ENCODE measurements around the gene ESYT3. TPM values are rescaled to one million over a fixed set of nuclear protein-coding genes. Genes with fewer than 3 reads are reported as not detected.

The ESYT3 gene
- total RNA-seq, 1 experiment from 2014 or later = 6.3 TPM

GRCh38 chr3:138399766-138400165 lies 34.6 kb upstream of the ESYT3 start:
- Histone ChIP-seq H4K91ac (ENCODE audit: insufficient read length, low read depth, low read length) (no peak overlapping the region), H2BK20ac (ENCODE audit: low read depth, low read length, poor library complexity, severe bottlenecking) (no peak overlapping the region), H4K20me1 (ENCODE audit: control insufficient read depth, insufficient read depth, insufficient read length) (no peaks in the 10 kb centered on the region), H4K8ac (replicated peaks; ENCODE audit: insufficient read length, low read depth, low read length) (no peak overlapping the region), H2BK15ac (ENCODE audit: low read depth, low read length) (no peak overlapping the region), H3K79me1 (ENCODE audit: insufficient read depth, low read depth, low read length, poor library complexity, severe bottlenecking) (no peaks in the 10 kb centered on the region), H3K14ac (ENCODE audit: insufficient read depth, low read length) (no peak overlapping the region), H3K9ac (ENCODE audit: extremely low read depth, insufficient read length, low read length) (no peak overlapping the region), H4K5ac (ENCODE audit: insufficient read length, low read depth, low read length) (no peak overlapping the region), H3K4ac (ENCODE audit: low read depth, low read length) (no peak overlapping the region), H3K27ac (ENCODE audit: insufficient read length, low read depth, low read length) (no peak overlapping the region), H3K4me1 (ENCODE audit: insufficient read depth, low read length) (no peaks in the 10 kb centered on the region; the same call in 1 of the 2 replicates), H3K27me3 (ENCODE audit: insufficient read depth, low read length) (no peaks in the 10 kb centered on the region), H2BK5ac (ENCODE audit: insufficient read length, low read length) (no peak overlapping the region), H2AK5ac (ENCODE audit: insufficient read length, low read length) (no peak overlapping the region), H3K23ac (ENCODE audit: insufficient read length, low read depth, low read length) (no peak overlapping the region), H3K23me2 (ENCODE audit: insufficient read length, low read depth, low read length, poor library complexity, severe bottlenecking) (peaks cover 3% of the 10 kb centered on the region), H3K56ac (ENCODE audit: insufficient read length, low read depth, low read length) (no peak overlapping the region), H2AFZ (ENCODE audit: low read length) (no peak overlapping the region), H3K9me3 (ENCODE audit: control insufficient read depth, low read depth, low read length) (no peaks in the 10 kb centered on the region), H3T11ph (ENCODE audit: low read length) (no peak overlapping the region), H3K4me2 (ENCODE audit: insufficient read depth, insufficient read length, low read length) (no peak overlapping the region), H3K79me2 (ENCODE audit: insufficient read depth, low read length) (no peaks in the 10 kb centered on the region), H2BK12ac (ENCODE audit: insufficient read length, low read depth, low read length) (no peak overlapping the region), H3K18ac (ENCODE audit: insufficient read length, low read depth, low read length) (no peak overlapping the region), H2BK120ac (ENCODE audit: low read depth, low read length, poor library complexity, severe bottlenecking) (no peak overlapping the region)
- peaks cover 1% of the 10 kb centered on the region; the same call in 1 of the 2 replicates for H3K27me3 Mint-ChIP-seq (ENCODE audit: low read depth)
- WGBS (ENCODE audit: extremely low coverage, insufficient read length, low lambda C conversion rate) = no CpG with 5 or more reads among the region's 10 CpGs
- H3K4me3 Mint-ChIP-seq = no peak overlapping the region
- no peak for TF ChIP-seq CTCF (conservative IDR thresholded peaks at IDR 0.05)
- H3K27ac Mint-ChIP-seq = no peak overlapping the region
- DNase-seq = no peak
- no peaks in the 10 kb centered on the region for H3K9me3 Mint-ChIP-seq
- peaks cover 28 to 42% of the 10 kb centered on the region in 2 experiments for H3K4me1 Mint-ChIP-seq
- peaks cover 17 to 34% (median 19%) of the 10 kb centered on the region in 3 experiments for H3K36me3 Mint-ChIP-seq (ENCODE audit: insufficient read depth in 1 of 3, low read depth in 3 of 3)
